CD4-positive, alpha-beta T cell treated with Interleukin-17A for 4 hours (primary cell): ENCODE results near the gene NADSYN1.
"Not testable (repeated sequence)": the region's sequence is repeated elsewhere in the genome, so short reads cannot be mapped to it uniquely, and the experiment has no call there.

Experiments used
- DNase-seq: peaks from one replicate; pipeline ENCODE4 v3.0.0-alpha.2; 2020; ENCODE audit warnings: mixed read lengths

NADSYN1 gene

DNA sequence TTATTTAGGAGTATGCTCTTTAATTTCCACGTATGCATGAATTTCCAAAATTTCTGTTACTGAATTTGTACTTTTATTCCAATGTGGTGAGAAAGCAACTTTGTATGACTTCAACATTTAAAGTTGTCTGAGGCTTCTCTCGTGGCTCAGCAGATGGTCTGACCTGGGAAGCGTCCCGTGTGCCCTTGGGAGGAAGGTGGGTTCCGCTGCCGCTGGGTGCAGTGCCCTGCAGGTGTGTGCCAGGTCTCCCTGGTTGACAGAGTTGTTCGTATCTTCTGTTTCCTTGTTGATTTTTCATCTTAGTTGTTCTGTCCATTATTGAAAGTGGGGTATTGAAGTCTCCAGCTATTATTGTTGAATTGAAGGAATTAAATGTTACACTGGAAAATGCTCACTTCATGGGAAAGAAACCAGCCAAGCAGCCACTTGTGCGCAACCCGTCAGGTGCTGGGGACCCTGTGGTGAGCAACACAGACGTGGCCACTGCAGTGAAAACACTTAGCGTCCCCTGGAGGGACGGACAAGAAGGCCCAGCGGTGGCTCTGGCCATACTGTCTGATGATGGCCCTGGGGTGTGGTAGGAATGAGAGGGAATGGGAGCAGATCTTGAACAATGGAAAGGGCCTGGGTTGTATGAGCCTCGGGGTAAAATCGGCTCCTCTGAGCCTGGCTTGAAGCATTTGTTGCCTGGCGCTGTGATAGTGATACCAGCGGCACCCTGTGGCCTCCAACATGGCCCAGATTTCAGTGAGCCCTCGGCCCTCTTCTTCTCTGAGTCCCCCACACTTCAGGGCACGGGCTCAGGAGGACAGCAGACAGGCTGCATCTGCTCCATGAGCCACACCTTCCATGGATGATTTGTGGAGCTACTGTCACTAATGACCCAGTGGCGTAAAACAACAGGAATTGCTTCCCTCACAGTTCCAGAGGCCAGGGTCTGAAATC, 42.6 kb downstream of the NADSYN1 start:
- no peak for DNase-seq

GRCh38 chr11:71496421-71496820, 43.4 kb downstream of the NADSYN1 start:
- no peak for DNase-seq

GRCh38 chr11:71498091-71498490, 45.1 kb downstream of the NADSYN1 start:
- DNase-seq = no peak

GRCh38 chr11:71499125-71499524, 46.1 kb downstream of the NADSYN1 start:
- DNase-seq = no peak

DNA sequence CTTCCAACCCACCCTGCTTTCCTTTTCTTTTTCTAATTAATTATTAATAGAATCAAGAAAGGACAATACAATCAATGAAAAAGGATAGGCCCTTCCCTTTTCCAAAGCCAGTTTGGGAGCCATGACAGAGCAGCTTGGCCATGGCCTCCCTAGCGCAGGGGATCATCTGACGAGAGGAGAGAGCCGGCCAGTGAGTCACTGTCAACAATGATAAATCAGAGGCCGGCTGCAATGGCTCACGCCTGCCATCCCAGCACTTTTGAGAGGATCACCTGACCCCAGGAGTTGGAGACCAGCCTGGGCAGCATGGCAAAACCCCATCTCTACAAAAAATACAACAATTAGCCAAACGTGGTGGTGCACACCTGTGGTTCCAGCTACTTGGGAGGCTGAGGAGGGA, 46.5 kb downstream of the NADSYN1 start:
- no peak for DNase-seq

DNA sequence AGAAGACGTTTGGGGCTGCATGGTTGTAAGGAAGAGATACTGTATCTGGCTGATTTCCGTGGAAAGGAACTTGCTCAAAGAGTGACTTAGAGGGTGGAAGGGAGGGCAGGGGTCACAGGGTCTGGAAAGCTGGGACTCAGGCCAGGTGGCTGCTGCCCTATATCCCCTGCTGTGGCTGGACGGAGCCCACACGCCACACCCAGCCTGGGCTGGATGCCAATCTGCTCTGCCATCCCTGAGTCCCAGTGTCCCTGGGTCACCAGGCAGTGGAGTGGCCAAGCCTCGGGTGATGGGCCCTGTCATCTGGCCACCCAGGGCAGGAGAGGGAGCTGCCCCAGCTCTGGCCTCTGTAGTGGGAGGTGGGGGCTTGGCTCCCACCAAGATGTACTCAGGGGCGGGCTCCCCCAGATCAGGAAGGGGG, 47.6 kb downstream of the NADSYN1 start:
- DNase-seq = no peak

DNA sequence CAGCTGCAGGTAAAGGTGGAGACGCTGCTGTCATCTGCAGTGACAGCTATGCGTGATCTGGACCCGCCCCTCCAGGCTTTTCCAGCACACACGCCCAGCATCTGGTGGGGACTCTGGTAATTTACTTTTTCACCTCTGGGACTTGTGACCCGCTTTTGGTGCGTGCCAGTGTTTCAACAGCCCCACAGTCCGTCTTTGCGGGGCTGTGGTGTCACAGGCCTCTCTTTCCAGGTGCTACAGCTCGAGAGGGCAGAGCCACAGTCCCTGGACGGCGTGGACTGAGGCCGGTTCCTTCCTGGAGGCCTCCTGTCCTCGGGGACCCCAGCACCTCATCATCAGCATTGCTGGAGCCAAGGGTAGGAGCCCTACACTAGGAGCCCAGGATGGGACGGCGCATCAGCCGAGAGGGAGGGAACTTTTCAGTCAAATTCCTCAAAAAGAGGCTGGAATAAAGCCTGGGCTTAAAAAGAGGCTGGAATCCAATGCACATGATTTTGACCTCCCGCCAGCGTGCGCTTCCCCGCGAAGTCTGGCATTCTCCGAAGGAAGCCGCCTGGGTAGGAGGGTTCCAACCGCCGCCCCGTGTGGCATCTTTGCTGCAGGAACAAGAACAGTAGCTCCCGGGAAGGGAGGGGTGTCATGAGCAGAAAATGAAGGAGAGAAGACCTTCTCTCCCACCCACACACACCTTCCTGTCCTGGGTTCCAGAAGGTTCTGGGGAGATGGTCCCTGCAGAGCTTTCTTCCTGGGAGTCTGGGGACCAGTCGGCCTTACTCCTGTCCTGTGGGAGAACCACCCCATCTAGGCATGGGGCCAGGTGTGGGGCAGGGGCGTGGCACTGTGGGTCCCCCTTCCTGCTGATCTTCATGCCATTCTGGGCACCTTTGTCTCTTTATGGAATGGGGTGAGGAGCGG, 48.3 kb downstream of the NADSYN1 start:
- DNase-seq = no peak

- DNase-seq = no peak
Measured at GRCh38 chr11:71502026-71502425, 49.0 kb downstream of the NADSYN1 start.

DNA sequence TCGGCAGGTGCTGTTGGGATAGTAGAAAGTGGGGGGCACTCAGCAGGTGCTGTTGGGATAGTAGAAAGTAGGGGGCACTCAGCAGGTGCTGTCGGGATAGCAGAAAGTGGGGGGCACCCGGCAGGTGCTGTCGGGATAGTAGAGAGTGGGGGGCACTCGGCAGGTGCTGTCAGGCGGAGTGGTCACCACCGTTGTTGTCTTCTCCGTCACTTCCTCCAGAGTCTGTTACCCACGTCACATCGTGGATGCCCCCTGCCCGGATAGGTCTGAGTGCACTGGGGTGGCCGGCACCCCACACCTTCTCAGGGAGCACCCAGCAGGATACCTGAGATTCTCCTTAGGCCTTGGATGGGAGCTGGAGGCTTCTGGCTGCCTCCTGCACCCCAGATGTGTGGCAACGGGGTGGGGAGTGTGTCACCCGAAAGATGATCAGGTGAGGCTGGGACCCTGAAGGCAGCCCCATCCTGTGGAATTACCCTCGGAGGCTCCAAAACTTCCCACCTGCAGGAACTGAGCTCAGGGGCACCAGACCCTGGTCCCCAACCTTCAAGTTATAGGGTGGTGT, 50.0 kb downstream of the NADSYN1 start:
- no peak for DNase-seq

- DNase-seq = no peak
Measured at GRCh38 chr11:71504531-71504930, 51.5 kb downstream of the NADSYN1 start.

- no peak for DNase-seq
Measured at GRCh38 chr11:71505001-71505400, 52.0 kb downstream of the NADSYN1 start.

DNA sequence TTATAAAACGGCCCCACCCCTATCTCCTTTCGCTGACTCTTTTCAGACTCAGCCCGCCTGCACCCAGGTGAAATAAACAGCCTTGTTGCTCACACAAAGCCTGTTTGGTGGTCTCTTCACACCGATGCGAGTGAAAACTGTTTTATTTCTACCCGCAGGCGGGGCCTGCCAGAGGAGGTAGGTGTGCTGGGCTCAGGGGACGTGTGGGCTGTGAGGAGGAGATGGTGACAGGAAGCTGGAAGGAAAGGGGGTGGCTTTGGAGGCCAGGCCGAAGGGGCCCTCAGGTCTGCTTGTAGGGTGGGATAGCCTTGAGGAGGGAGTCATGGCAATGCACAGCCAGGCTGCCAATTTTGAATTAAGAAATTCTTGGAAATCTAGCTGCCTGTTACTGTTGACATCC, 52.8 kb downstream of the NADSYN1 start:
- no peak for DNase-seq

GRCh38 chr11:71507102-71507501, 54.1 kb downstream of the NADSYN1 start:
- no peak for DNase-seq

DNA sequence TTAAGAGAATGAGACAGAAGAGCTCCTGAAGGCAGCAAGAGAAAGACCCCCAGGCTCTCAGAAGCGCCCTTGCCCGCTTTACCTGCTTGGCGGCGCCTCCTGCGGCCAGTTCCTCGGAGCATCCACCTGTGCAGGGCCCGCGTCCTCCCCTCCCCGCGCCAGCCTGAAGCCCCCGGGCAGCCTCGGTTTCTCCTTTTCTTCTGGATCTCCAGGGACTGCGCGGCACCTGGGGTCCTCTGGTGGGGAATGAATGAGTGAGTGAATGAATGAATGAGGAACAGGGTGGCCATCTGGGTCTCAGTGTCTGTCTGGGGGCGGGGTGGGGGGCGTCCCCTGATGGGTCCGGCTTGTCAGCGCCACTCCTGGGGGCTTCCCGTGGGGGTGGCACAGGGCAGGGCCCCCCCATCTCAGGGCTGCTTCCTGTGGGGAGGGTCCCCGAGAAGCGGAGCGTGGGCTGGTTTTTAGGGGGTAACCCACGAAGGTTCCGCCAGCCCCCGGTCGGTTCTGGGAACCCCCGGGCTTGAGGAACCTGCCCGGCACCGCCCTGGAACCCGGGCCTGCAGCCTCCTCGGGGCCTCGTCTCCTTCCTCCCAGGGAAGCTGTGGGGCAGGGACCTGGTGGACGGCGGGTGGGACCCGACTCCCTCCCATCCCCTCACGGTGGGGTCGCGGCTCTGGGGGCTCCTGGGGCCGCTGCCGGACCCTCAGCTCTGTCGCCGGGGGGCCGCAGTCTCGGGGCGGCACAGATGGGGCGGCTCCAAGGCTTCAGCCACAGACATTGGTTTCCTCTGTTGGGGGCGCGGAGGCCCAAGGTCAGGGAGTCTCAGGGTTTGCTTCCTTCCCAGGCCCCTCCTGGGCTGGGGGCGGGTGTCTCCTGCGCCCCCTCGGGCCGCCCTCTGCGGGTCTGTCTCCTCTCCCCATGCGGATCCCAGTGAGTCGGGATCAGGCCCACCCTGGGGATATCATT, 65.8 kb downstream of the NADSYN1 start:
- no peak for DNase-seq

DNA sequence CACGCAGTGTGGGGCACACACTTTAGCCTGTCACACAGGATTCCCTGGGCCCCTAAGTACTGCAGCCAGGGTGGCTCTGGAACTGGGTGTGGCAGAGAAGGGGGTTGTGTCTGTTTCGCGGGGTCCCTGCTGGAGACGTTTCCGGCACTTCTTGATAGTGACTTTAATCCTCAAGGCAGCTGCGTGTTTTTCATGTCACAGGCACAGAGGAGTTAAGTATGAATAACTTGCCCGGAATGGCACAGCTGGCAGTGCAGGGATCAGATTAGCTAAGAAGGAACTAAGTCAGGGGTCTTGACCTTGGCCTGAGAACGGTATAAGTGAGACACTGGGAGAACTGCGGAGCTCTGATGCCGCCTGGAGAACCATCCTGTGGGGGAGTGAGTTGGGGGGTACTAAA, 66.5 kb downstream of the NADSYN1 start:
- DNase-seq = no peak

DNA sequence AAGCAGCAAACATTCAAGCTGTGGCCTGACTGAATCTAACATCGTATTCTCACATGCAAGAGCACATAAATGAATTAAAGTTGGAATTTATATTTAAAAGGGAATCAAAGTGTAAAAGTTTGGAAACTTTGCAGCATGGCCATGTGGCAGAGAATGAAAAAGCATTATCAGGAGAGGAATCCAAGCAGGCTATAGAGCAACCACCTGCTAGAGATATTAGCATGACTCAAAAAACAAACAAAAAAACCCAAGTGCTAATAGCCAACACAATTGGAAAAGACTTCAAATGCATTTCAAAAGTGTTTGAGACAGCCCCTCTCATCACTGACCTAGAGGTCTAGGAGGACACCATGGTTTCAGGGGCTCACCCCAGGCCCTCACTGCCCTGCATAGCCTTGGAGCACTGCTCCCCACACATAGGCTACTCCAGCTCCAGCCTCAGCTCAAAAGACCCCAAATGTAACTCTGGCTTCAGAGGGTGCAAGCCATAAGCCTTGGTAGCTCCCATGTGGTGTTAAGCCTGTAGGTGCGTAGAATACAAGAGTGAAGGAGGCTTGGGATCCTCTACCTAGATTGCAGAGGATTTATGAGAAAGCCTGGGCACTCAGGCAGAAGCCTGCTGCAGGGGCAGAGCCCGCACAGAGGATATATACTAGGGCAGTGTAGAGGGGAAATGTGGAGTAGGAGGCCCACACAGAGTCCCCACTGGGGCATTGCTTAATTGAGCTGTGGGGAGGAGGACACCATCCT, 72.4 kb downstream of the NADSYN1 start:
- no peak for DNase-seq

- no peak for DNase-seq
Measured at GRCh38 chr11:71525938-71526495, 73.0 kb downstream of the NADSYN1 start.

DNA sequence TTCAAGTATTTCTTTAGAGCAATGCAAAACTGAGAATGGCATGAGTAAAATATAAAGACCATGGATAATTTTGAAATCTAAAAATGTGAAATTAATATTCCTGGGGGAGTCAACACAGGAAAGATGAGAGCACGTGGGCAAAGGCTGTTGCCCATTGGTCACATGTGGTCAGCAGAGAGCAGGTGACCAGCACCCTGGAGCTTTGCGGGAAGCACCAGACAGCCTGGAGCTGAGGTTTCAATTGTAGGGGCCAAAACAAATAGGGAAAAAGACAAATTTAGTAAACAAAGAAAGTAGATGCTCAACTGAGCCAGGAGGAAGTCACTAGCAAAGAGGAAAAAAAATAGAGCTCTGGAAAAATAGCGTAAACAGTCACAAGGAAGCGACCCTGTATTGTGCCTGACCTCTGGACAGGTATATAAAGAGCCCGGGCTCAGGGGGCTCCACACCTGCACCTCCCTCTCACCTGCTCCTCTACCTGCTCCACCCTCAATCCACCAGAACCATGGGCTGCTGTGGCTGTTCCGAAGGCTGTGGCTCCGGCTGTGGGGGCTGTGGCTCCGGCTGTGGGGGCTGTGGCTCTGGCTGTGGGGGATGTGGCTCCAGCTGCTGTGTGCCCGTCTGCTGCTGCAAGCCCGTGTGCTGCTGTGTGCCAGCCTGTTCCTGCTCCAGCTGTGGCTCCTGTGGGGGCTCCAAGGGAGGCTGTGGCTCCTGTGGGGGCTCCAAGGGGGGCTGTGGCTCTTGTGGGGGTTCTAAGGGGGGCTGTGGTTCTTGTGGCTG, 74.0 kb downstream of the NADSYN1 start, which contains the start of gene KRTAP5-7:
TSS of gene KRTAP5-7 (plus strand) at position 472 of the 780 bp plus-strand sequence. CDS start at position 506, 34 bp downstream.
- DNase-seq = not testable (repeated sequence)

GRCh38 chr11:71527576-71528210, 74.7 kb downstream of the NADSYN1 start:
- no peak for DNase-seq
